Measurements from ENCODE around the gene MKLN1.
"Not testable (repeated sequence)": the region's sequence is repeated elsewhere in the genome, so short reads cannot be mapped to it uniquely, and the experiment has no call there.

Gene MKLN1

DNA sequence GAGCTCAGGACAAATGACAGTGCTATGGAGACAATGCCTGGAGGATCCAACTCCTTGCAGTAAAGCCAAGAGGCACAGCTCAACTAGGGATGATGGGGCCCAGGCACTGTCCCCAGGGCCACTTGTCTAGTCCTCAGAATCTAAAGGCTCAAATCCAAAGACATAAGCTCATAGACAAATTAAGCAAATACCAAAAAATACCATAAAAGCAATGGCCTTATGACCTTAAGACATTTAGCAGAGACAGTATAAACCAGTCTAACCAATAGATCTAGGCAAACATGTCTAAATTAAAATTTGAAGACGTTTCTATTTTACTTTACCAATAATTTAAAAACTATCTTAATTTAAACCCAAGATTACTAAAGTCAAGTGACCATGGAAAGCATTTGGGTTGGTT is 14.8 kb upstream of the MKLN1 start:
- no peak for DNase-seq (ENCODE audit: low read depth, low spot score)

DNA sequence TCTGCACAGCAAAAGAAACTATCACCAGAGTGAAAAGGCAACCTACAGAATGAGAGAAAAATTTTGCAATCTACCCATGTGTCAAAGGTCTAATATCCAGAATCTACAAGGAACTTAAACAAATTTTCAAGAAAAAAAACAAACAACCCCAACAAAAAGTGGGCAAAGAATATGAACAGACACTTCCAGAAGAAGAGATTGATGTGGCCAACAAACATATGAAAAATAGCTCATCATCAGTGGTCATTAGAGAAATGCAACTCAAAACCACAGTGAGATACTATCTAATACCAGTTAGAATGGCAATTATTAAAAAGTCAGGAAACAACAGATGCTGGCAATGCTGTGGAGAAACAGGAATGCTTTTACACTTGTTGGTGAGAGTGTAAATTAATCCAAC is 7.1 kb upstream of the MKLN1 start:
- no peak for DNase-seq (ENCODE audit: low read depth, low spot score)

DNA sequence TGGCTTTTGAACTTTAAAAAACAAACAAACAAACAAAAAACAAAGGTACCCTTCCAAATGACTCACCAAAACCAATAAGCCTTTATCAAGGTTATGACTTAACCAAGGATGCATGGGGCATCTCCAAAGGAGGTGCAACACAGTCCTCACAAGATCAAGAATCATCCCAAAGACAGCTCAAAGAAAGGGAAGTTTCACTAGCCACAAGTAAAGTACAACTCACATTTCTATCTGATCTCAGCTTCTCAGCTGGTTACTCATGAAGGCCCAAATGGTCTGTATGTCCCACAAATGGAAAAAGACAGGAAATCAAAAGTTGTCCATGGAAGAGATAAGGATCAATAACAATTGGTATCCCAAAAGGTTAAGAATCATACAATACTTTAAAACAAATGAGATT is 6.0 kb upstream of the MKLN1 start:
- no peak for DNase-seq (ENCODE audit: low read depth, low spot score)

- DNase-seq (ENCODE audit: low read depth, low spot score): no peak
These were observed 5.6 kb upstream of the MKLN1 start for GRCh38 chr7:131322061-131322460.

GRCh38 chr7:131322861-131323260 is 4.8 kb upstream of the MKLN1 start:
- DNase-seq (ENCODE audit: low read depth, low spot score): no peak

DNA sequence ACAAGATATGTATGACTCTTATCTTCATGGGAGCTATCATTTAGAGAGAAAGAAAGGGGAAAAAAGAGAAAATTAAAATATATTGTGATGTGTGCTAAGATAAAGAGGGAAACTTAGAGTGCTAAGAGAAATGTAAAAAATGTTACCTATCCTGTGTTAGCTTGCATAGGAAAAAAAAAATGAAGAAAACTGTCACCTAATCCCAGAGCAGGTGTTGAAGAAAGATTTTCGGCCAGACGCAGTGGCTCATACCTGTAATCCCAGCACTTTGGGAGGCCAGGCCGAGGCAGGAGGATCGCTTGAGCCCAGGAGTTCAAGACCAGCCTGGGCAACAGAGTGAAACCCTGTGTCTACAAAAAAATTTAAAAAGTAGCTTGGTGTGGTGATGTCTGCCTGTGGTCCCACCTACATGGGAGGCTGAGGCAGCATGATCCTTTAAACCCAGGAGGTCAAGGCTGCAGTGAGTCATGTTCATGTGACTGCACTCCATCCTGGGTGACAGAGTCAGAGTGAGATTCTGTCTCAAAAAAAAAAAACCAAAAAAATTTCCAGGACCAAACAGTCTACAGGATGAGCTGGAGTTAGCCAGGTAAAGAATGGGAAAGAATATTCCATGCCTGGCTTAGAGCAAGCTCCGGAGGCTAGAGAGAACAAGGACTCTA is 2.4 kb upstream of the MKLN1 start:
- DNase-seq (ENCODE audit: low read depth, low spot score): no peak

- no peak for DNase-seq (ENCODE audit: low read depth, low spot score)
These were observed 1.1 kb upstream of the MKLN1 start for GRCh38 chr7:131326576-131326975.

DNA sequence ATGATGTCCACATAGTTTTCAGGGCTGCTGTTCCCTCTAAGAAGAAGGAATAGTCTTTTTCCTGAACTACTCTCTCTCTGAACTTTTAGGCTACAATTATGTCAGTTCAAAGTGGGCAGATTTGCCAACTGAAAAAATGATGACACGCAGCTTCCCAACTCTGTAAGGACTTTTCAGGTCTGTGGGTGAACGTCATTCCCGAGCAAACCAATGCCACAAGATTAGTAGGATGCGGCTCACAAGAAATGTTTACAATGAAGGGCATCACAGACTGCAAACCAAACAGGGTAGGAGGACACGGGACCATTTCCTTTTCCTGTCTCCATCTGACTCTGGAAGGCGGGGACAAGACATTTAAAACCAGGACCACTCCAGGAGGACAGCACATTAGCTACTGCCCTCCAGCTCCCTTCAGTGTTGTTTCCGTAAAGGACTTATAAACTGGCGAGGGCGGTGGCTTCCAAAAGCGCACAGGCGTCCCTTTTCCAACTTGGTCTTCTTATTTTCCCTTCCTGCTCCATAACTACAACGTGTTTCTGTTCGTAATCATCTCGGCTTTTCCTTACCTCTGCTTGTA is 539 bp upstream of the MKLN1 start:
- DNase-seq (ENCODE audit: low read depth, low spot score): no peak

GRCh38 chr7:131328377-131329175 is 900 bp downstream of the MKLN1 start:
- DNase-seq (ENCODE audit: low read depth, low spot score): no peak

- no peak for DNase-seq (ENCODE audit: low read depth, low spot score)
These were observed 1.5 kb downstream of the MKLN1 start for GRCh38 chr7:131329176-131329570.

DNA sequence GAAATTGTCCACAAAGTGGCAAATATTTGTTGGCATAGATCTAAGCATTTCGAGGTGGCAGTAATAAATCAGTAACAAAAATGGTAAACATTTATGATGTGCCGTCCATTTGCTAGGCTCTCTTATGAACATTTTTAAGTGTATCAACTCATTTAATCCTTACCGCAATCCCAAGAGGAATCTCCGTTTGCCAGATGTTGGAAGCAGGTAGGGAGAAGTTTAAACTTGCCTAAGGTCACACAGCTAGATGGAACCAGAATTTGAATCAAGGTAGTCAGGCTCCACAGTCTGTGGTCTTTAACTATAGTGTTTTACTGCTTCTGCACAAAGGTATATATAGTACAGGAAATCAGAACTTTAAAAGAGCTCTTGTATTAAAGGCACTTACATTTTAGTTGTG is 2.6 kb downstream of the MKLN1 start:
- no peak for DNase-seq (ENCODE audit: low read depth, low spot score)

- no peak for DNase-seq (ENCODE audit: low read depth, low spot score)
These were observed 4.1 kb downstream of the MKLN1 start for GRCh38 chr7:131331806-131332205.

DNA sequence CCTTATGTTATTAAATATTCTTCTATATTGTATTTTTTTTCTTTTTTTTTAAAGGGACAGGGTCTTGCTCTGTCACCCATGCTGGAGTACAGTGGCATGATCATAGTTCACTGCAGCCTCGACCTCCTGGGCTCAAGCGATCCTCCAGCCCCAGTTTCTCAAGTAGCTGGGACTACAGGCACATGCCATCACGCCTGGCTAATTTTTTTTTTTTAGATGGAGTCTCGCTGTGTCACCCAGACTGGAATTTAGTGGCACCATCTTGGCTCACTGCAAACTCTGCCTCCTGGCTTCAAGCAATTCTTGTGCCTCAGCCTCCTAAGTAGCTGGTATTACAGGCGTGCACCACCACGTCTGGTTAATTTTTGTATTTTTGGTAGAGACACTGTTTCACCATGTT is 5.1 kb downstream of the MKLN1 start:
- DNase-seq (ENCODE audit: low read depth, low spot score): not testable (repeated sequence)

GRCh38 chr7:131335639-131336381 is 8.1 kb downstream of the MKLN1 start:
- no peak for DNase-seq (ENCODE audit: low read depth, low spot score)

GRCh38 chr7:131336956-131337355 is 9.3 kb downstream of the MKLN1 start:
- DNase-seq (ENCODE audit: low read depth, low spot score): no peak

- no peak for DNase-seq (ENCODE audit: low read depth, low spot score)
These were observed 10.5 kb downstream of the MKLN1 start for GRCh38 chr7:131338173-131338572.

GRCh38 chr7:131338691-131339390 is 11.2 kb downstream of the MKLN1 start:
- no peak for DNase-seq (ENCODE audit: low read depth, low spot score)

DNA sequence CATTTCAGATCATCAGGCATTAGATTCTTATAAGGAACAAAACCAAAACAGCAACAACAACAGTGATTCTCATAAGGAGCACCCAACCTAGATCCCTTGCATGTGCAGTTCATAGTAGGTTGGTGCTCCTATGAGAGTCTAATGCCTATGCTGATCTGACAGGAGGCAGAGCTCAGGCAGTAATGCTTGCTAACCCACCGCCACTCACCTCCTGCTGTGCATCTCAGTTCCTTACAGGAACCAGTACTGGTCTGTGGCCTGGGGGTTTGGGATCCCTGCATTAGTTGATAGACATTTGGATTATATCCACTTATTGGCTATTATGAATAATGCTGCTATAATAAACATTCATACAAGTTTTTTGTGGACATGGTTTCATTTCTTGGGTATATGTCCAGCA is 14.0 kb downstream of the MKLN1 start:
- DNase-seq (ENCODE audit: low read depth, low spot score): no peak

- DNase-seq (ENCODE audit: low read depth, low spot score): no peak
These were observed 15.3 kb downstream of the MKLN1 start for GRCh38 chr7:131342864-131343442.

- no peak for DNase-seq (ENCODE audit: low read depth, low spot score)
These were observed 19.4 kb downstream of the MKLN1 start for GRCh38 chr7:131346885-131347592.

DNA sequence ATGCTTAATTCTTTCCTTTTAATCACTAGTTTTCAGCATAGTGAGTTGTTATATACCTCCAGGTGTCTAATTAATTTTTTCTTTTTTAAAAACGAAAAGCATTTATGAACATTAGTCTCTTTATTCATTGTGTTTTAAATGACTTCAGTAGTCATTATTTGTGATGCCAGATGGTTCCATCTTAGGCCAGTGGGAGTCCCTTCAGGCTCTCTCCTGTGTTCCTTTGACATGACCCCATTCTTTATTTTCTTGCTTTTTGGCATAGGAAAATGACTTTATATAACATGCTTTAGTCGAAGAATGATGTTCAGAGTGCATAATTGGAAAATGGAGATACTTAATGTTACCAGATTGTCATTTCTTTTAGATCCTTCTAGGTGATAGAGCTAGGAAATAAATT is 24.4 kb downstream of the MKLN1 start:
- no peak for DNase-seq (ENCODE audit: low read depth, low spot score)
